HG02610 (cell line): ENCODE measurements around the gene RNF220.

Experiments
- ATAC-seq: cut with Tn5 transposase; IDR thresholded peaks from one replicate; pipeline ENCODE4 v1.9.1; 2021; ENCODE audit warnings: mild to moderate bottlenecking, moderate library complexity; ENCODE audit not compliant: unreplicated experiment

Gene RNF220

DNA sequence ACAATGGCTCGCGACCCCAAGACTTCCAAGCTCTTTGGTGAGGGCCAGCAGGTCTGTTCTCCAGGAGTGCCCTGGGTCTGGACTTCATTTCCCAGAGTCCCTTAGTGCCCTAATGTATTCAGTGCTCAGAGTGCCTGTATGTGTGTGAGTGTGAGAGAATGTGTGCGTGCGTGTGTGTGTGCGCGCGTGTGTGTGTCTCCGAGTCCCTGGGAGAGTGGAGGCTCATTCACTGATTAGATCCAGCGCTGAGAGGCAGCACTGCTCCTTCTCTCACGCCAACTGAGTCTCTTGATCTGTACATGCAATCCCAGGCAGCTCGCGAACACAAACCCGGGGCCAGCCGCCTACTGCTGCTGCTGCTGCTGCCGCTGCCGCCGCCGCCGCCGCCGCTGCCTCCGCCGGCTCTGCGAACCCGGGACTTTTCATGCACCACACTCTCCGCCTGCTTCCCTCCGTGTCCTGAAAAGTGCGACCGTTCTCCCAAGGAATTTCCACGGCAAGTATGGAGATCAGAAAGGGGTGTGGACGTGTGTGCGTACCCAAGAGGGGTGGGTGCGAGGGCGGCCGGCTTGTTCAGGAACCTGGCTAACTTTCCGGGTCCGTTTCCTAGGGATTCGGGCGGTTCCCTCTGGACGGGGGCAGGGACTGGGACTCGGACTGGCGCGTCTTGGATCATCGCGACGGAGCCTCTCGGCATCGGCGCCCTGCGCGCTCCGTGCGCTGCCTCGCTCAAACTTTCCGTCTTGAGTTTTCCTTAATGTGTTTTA, at the start of gene RNF220:
RNF220 (plus strand) TSS at position 225 of the 767 bp plus-strand sequence.
- no peak for ATAC-seq

- no peak for ATAC-seq
Measured at GRCh38 chr1:44355582-44356305, 49.3 kb upstream of the RNF220 start.

DNA sequence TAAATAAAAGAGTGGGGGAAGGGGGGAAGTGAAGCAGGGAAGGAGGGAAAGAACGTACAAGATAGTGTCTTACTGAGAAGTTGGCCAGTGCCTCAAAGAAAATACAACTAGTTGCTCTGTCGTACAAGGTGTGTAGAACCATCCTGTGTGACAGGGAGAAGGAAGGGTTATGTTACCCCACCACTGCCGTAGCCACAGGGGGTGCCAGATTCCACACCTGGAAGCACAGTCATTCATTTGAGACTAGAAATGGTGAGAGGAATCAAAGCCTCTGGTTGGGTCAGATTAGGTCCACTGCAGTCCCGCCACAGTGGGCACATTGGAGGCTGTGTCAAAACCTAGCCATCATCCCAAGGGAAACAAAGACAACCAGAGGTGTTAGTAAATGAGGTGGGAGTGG, 47.3 kb upstream of the RNF220 start:
- ATAC-seq: no peak

- no peak for ATAC-seq
Measured at GRCh38 chr1:44359234-44359935, 45.7 kb upstream of the RNF220 start.

DNA sequence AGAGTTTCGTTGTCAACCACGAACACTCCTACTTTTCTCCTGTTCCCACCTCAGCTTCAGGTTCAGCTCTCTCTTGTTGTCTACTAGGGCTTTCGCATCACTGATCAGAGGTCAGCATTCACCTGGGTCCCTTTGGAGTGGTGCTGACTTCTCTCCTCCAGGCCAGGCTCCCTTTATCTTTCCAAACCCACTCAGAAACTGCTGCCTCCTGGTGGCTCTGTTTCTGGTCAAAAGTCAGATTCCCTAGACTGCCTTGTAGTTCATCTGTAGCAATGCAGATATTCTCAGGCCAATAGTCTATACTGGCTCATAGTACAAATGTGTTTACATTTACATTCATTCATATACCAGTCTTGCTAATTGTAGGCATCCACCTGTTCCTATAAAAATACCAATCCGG, 43.6 kb upstream of the RNF220 start:
- no peak for ATAC-seq

DNA sequence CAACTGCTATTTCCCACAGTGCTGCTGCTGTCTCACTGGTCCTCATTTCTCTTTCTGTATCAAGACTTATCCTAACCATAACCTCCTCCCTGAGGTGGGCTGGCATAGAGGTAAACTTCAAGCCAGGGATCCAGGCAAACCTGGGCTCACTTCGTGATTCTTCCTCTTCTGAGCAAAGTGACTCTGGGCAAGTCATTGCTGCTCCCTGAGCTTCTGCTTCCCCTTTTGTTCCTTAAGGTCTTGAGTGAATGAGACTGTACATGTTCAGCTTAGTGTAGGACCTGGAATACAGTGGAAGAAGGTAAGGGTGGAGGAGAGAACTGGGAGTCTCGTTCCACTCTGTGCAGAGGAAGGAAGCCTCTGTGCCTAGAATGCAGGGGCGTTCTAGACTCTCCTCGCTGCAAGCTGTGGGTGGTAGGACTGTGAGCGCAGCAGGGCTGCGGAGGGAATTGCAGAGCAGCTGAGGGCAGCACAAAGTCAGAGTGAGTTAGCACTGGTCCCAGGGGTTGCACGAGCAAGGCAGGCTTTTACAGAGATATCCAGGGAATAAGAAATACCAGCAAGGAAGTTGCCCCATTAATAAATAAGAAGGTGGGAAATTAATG, 38.6 kb upstream of the RNF220 start:
- ATAC-seq: no peak

DNA sequence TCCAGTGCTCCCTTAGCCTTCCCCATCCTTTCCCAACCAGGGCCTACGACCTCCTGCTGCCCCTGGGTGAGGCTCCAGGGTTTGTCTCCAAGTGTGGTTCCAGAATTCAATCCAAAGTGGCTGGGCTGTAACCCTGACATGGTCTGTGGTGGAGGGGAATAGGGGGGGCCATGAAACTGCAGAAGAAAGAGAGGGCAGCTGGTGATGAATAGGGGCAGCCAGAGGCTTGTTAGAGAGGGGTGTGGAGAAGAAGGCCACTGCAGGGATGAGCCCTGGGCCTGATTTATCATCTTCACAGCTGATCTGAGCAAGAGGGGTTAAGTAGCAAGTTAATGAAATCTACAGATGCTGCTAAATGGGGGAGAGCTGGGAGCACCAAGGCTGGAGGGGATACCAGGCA, 37.1 kb upstream of the RNF220 start:
- ATAC-seq: no peak

- no peak for ATAC-seq
Measured at GRCh38 chr1:44368471-44369151, 36.4 kb upstream of the RNF220 start.

DNA sequence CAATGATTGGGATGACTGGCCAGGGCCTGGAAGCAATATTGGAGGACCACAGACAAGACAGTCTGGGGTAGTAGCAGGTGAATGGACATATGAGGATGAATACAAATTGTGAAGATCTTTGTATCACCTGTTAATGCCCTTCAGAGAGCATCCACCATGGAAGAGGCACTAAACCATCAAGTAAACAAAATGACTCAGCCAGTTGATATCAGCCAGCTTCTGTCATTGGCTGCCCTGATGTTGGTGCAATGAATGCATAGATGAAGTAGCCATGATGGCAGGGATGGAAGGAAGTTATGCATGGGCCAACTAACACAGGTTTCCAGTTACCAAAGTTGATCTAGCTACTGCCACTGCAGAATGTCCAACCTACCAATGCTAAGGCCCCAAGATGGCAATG, 33.8 kb upstream of the RNF220 start:
- ATAC-seq: no peak

DNA sequence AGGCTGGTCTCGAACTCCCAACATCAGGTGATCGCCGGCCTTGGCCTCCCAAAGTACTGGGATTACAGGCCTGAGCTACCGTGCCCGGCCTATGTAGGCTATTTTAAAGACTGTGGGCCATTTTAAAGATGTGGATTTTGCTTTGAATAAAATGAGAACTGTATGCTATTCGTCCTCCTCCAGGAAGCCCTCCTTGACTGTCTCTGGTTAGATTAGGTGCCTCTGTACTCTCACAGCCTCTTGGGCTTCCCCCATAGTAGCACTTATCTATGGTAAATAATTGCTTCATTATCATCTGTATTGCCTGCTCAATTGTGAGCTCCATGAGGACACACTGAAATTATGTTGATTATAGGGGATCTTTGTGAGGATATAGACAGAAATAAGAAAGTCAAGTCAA, 29.5 kb upstream of the RNF220 start:
- no peak for ATAC-seq

DNA sequence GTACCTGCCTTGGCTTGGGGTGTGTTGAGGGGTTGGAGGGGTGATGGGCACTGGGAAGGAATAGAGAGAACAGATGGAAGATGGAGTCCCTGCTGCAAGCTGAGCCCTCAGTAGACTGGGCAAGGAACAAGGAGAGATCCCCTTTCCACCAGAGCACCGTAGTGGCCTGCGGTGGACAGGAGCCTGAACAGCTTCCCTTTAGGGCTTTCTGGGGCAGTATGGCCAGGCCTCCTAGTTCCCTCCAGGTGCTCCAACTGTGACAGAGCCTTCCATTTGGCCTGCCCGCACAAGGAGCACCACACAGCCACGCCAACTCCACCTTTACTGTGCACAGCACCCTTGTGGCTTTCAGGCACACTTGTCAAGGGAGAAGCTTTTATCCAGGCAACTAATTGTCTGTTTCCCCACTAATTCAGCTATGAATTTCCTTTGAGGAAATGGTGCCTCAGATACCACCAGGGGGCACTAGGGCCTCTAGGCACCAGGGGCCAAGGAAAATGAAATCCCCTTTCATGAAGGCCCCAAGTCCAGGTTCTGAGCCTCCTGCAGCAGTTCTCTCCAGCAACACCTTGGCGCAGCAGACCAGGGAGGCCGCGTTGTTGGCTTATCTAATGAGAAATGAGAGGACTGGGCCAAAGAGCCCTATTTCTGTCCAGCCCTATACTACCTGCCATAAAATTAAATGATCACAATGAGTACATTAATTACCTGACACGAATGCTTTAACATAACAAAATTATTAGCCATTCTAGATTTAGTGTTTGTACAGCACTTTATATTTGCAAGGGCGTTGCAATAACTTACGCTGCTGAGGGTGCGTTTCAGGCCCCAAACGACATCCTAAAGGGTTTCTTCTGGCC, 26.9 kb upstream of the RNF220 start:
- no peak for ATAC-seq

DNA sequence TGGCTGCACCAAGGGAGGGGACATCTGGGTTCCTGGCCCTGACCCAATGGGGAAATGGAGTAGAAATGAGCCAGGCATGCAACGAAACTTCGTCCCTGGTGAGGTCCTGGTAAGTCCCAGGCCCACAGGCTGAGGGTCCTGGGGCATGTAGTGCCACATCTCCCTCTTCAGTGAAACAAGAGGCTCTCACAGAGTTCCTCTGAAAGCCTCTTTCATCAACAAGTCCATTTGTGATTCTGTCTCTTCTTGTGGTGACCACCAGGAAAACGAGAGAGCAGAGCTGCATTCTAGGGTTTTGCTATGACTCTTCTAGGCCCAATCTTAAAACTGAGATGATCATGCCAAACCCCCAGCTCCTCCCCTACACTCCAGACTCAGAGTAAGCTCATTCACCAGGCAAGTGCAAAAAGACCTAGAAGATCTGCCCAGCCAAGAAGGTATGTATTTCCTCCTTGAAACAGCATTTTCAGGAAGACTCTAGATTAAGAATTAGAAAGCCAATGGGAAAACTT, 24.3 kb upstream of the RNF220 start:
- ATAC-seq: no peak

- ATAC-seq: no peak
Measured at GRCh38 chr1:44388551-44388950, 16.5 kb upstream of the RNF220 start.

- ATAC-seq: no peak
Measured at GRCh38 chr1:44389437-44389836, 15.6 kb upstream of the RNF220 start.

- ATAC-seq: no peak
Measured at GRCh38 chr1:44390277-44390676, 14.8 kb upstream of the RNF220 start.

- ATAC-seq: no peak
Measured at GRCh38 chr1:44401256-44402228, 3.5 kb upstream of the RNF220 start.

- ATAC-seq: no peak
Measured at GRCh38 chr1:44405798-44406736, 1.0 kb downstream of the RNF220 start.
